Endothelial cell of umbilical vein (primary cell): Measurements from ENCODE around the gene MAK. TPM values are rescaled to one million over a fixed set of nuclear protein-coding genes. Genes with fewer than 3 reads are reported as not detected.

Source experiments
- BruUV-seq: library from RNA; stranded (reverse); fragments of 400-500 nt; replicated peaks from 2 replicates; lab custom pipeline; 2021; lab: Mats Ljungman, UMichigan
- CTCF ChIA-PET: fragments of 300-600, 350-600 bp; sonication (Branson Sonifier 250); formaldehyde crosslinking; loops from one replicate; lab custom pipeline; 2021; ENCODE audit warnings: antibody characterized with exemption, inconsistent platforms; lab: Charles Lee
- POLR2A ChIA-PET: fragments of 300-600, 350-600 bp; sonication (Branson Sonifier 250); formaldehyde crosslinking; loops from one replicate; lab custom pipeline; 2021; ENCODE audit warnings: antibody characterized with exemption, inconsistent platforms; lab: Charles Lee
- DNase-seq: peaks from one replicate; pipeline ENCODE4 v3.0.0-alpha.2; 2011; ENCODE audit warnings: low read depth, low spot score
- FAIRE-seq: peaks from 2 replicates; lab custom pipeline; 2011; peaks lifted over from hg19 to GRCh38; lab: Jason Lieb, UNC
- H2AFZ ChIP-seq: 2 replicates; pipeline ENCODE4 v1.6.0; 2012; ENCODE audit warnings: low read depth, low read length, control low read depth, inconsistent platforms
- H3K27ac ChIP-seq: 2 replicates; pipeline ENCODE4 v1.5.1; 2011; ENCODE audit warnings: low read depth, mild to moderate bottlenecking, control low read depth, low read length, moderate library complexity; ENCODE audit not compliant: insufficient read depth
- H3K27me3 ChIP-seq, 2 experiments: 2 replicates each; pipeline versions ENCODE4 v1.6.0 to v1.6.1; 2011; ENCODE audit warnings: low read length in 2 of 2, mixed read lengths in 1 of 2; ENCODE audit not compliant: control insufficient read depth in 2 of 2, insufficient read depth in 2 of 2
- H3K36me3 ChIP-seq, 2 experiments: 2 replicates in 1 of 2; 3 replicates in 1 of 2; pipeline ENCODE4 v1.5.1; 2011; ENCODE audit warnings: low read length in 2 of 2, mild to moderate bottlenecking in 1 of 2, moderate library complexity in 1 of 2; ENCODE audit not compliant: control insufficient read depth in 2 of 2, insufficient read depth in 2 of 2; ENCODE audit errors: extremely low read depth in 1 of 2
- H3K4me1 ChIP-seq: 3 replicates; pipeline ENCODE4 v1.5.1; 2011; ENCODE audit warnings: mild to moderate bottlenecking, low read length; ENCODE audit not compliant: control insufficient read depth, insufficient read depth; ENCODE audit errors: extremely low read depth
- H3K4me2 ChIP-seq: 2 replicates; pipeline ENCODE4 v1.6.1; 2011; ENCODE audit warnings: low read length, control low read depth, mixed read lengths; ENCODE audit not compliant: insufficient read depth
- H3K4me3 ChIP-seq, 3 experiments: fragments of 200-600 bp in 1 of 3; sonication (generic), shearing (Covaris generic) in 1 of 3; replicated peaks in 1 of 3; 2 replicates each; pipeline ENCODE4 v1.5.1; 2011 to 2016; ENCODE audit warnings: control low read depth in 3 of 3, low read length in 3 of 3, mild to moderate bottlenecking in 2 of 3, inconsistent platforms in 1 of 3, low read depth in 1 of 3, moderate library complexity in 1 of 3; ENCODE audit not compliant: insufficient read depth in 1 of 3
- H3K79me2 ChIP-seq: 2 replicates; pipeline ENCODE4 v1.6.0; 2012; ENCODE audit warnings: low read length, inconsistent platforms; ENCODE audit not compliant: control insufficient read depth, insufficient read depth
- H3K9ac ChIP-seq: replicated peaks from 2 replicates; pipeline ENCODE3; 2011; ENCODE audit warnings: low read length, control low read depth; ENCODE audit not compliant: insufficient read depth; ENCODE audit errors: extremely low read depth
- H3K9me1 ChIP-seq: replicated peaks from 3 replicates; pipeline ENCODE4 v1.6.0; 2011; ENCODE audit warnings: mild to moderate bottlenecking, low read length; ENCODE audit not compliant: control insufficient read depth, insufficient read depth; ENCODE audit errors: extremely low read depth
- H3K9me3 ChIP-seq: replicated peaks from 2 replicates; pipeline ENCODE4 v1.5.1; 2012; ENCODE audit warnings: low read length, inconsistent platforms; ENCODE audit not compliant: control insufficient read depth, insufficient read depth
- H4K20me1 ChIP-seq: replicated peaks from 2 replicates; pipeline ENCODE3; 2011; ENCODE audit warnings: mild to moderate bottlenecking, low read length; ENCODE audit not compliant: control insufficient read depth, insufficient read depth; ENCODE audit errors: extremely low read depth
- EZH2 ChIP-seq: IDR thresholded peaks from 2 replicates; pipeline ENCODE4 v1.6.1; 2012; ENCODE audit warnings: borderline replicate concordance, low read depth, mild to moderate bottlenecking, moderate library complexity, low read length, inconsistent platforms; ENCODE audit not compliant: severe bottlenecking
- FOS ChIP-seq: IDR thresholded peaks from 2 replicates; pipeline ENCODE4 v1.6.1; 2011; ENCODE audit warnings: mild to moderate bottlenecking, low read length, moderate library complexity, borderline replicate concordance; ENCODE audit not compliant: insufficient read depth
- GATA2 ChIP-seq: IDR thresholded peaks from 2 replicates; pipeline ENCODE4 v1.7.0; 2011; ENCODE audit warnings: low read depth, mild to moderate bottlenecking, moderate library complexity, mixed read lengths, low read length; ENCODE audit not compliant: insufficient read length, insufficient read depth
- JUN ChIP-seq: IDR thresholded peaks from 2 replicates; pipeline ENCODE4 v1.6.1; 2011; ENCODE audit warnings: borderline replicate concordance, low read depth; ENCODE audit not compliant: insufficient read length, insufficient read depth
- MYC ChIP-seq: IDR thresholded peaks from one replicate; pipeline ENCODE4 v1.6.1; 2011; ENCODE audit warnings: mild to moderate bottlenecking, low read depth, low read length
- POLR2A ChIP-seq: IDR thresholded peaks from 2 replicates; pipeline ENCODE4 v1.6.1; 2012; ENCODE audit warnings: low read depth, mild to moderate bottlenecking, control low read depth, low read length
- POLR2AphosphoS5 ChIP-seq: IDR thresholded peaks from 2 replicates; pipeline ENCODE4 v1.6.1; 2012; ENCODE audit warnings: low read depth, mild to moderate bottlenecking, control low read depth, low read length, moderate library complexity; ENCODE audit not compliant: insufficient read depth
- dilution Hi-C: fragments of 300-500 bp; cut with MboI; formaldehyde crosslinking; loops from one replicate; pipeline ENCODE4 v1.15.0; 2019; ENCODE audit warnings: low sequenced_read_pairs; ENCODE audit not compliant: extremely low pct_ligation_motif_present
- intact Hi-C: fragments of 100-400 bp; cut with micrococcal nuclease; formaldehyde crosslinking; loops from one replicate; pipeline ENCODE4 v1.10.0; 2022
- polyA plus RNA-seq, 4 experiments: library from polyadenylated mRNA; depleted of rRNA in 3 of 4; stranded (reverse) in 3 of 4; unstranded in 1 of 4; fragments of >200 nt; gene quantifications; 2 replicates each; pipeline versions ENCODE4 v1.2.1 to v1.2.3, GENCODE V29; 2011 to 2012; ENCODE audit warnings: missing spikeins in 1 of 4
- total RNA-seq: library from RNA; stranded (reverse); gene quantifications from 2 replicates; pipeline ENCODE4 v1.2.3, GENCODE V29; 2021
- TF ChIP-seq, protein P1 (sequence below): IDR thresholded peaks from 2 replicates; pipeline ENCODE4 v1.6.1; 2011; ENCODE audit not compliant: insufficient read depth, insufficient read length
- TF ChIP-seq, protein P2 (sequence below), 2 donors: IDR thresholded peaks; 1 replicate in 1 of 2; 2 replicates in 1 of 2; pipeline ENCODE4 v1.5.1; 2011; ENCODE audit warnings: low read length in 2 of 2, mild to moderate bottlenecking in 2 of 2, moderate library complexity in 2 of 2, control low read depth in 1 of 2, inconsistent platforms in 1 of 2, low read depth in 1 of 2; ENCODE audit not compliant: insufficient read depth in 1 of 2; ENCODE audit errors: extremely low read depth in 1 of 2

The MAK gene
- total and polyA plus RNA-seq, 2 donors (not counting 3 experiments of a cell fraction or from before 2014, with no cell fraction given) = not detected

DNA sequence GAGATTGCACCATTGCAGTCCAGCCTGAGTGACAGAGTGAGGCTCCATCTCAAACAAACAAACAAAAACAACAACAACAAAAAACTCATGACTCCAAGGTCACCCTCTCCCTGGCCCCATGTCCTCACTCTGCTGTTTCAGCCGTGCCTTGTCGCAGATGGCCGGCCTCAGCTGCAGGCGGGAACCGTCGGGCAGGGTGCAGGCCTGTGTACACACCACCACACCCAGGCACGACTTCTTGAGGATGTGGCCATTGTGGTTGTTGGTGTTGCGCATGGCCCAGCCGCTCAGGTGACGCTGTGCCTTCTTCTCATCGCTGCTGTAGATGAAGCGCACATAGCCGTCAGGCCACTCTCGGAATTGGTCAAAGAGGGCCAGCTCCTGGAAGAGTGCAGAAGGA lies 38.7 kb upstream of the MAK start:
- Histone ChIP-seq H2AFZ (no peak overlapping the region), H3K9ac (no peak overlapping the region), H3K27me3 (peaks cover 18 to 26% of the 10 kb centered on the region in 2 experiments), H4K20me1 (no peaks in the 10 kb centered on the region), H3K79me2 (no peaks in the 10 kb centered on the region), H3K4me2 (no peak overlapping the region), H3K9me1 (no peaks in the 10 kb centered on the region), H3K4me1 (no peaks in the 10 kb centered on the region), H3K9me3 (no peaks in the 10 kb centered on the region), H3K4me3 (no peak overlapping the region), H3K36me3 (no peaks in the 10 kb centered on the region), H3K27ac (no peak overlapping the region)
- TF ChIP-seq POLR2AphosphoS5 (no peak), MYC (no peak), FOS (no peak), GATA2 (no peak), EZH2 (no peak), JUN (no peak), POLR2A (no peak)
- TF ChIP-seq, protein P1, sequence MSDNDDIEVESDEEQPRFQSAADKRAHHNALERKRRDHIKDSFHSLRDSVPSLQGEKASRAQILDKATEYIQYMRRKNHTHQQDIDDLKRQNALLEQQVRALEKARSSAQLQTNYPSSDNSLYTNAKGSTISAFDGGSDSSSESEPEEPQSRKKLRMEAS = no peak
- TF ChIP-seq, protein P2, sequence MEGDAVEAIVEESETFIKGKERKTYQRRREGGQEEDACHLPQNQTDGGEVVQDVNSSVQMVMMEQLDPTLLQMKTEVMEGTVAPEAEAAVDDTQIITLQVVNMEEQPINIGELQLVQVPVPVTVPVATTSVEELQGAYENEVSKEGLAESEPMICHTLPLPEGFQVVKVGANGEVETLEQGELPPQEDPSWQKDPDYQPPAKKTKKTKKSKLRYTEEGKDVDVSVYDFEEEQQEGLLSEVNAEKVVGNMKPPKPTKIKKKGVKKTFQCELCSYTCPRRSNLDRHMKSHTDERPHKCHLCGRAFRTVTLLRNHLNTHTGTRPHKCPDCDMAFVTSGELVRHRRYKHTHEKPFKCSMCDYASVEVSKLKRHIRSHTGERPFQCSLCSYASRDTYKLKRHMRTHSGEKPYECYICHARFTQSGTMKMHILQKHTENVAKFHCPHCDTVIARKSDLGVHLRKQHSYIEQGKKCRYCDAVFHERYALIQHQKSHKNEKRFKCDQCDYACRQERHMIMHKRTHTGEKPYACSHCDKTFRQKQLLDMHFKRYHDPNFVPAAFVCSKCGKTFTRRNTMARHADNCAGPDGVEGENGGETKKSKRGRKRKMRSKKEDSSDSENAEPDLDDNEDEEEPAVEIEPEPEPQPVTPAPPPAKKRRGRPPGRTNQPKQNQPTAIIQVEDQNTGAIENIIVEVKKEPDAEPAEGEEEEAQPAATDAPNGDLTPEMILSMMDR (IDR thresholded peaks at IDR 0.05; ENCODE audit: extremely low read depth in 1 of 2, insufficient read depth in 1 of 2, low read depth in 1 of 2, low read length in 2 of 2) = no peak
- intact Hi-C loops = no loop called here
- DNase-seq (no peak), FAIRE-seq (no peak)
- ChIA-PET CTCF (no interaction called here), POLR2A (no interaction called here)
- no TSS peak for BruUV-seq
- dilution Hi-C loops = no loop called here
